ENCODE data around the gene CELF5. TPM values are rescaled to one million over a fixed set of nuclear protein-coding genes. Genes with fewer than 3 reads are reported as not detected.
A peak's percentile ranks its signal among the peaks of the same experiment; 100 is the strongest.
"Not testable (repeated sequence)": the region's sequence is repeated elsewhere in the genome, so short reads cannot be mapped to it uniquely, and the experiment has no call there.

The CELF5 gene
- total RNA-seq, 1 donor from 2014 or later: 0.18 TPM

GRCh38 chr19:3227054-3227626 is 2.7 kb downstream of the CELF5 start:
- Mint-ChIP-seq H3K27me3 (ENCODE audit: low read depth) (peaks cover 29% of the 10 kb centered on the region), H3K27ac (no peak overlapping the region), H3K4me3 (ENCODE audit: low read depth) (no peak overlapping the region), H3K4me1 (ENCODE audit: low read depth) (no peaks in the 10 kb centered on the region), H3K36me3 (ENCODE audit: low read depth) (no peaks in the 10 kb centered on the region), H3K9me3 (no peaks in the 10 kb centered on the region)
- intact Hi-C loops (cut with micrococcal nuclease): no loop called here
- DNase-seq (ENCODE audit: low spot score): no peak

GRCh38 chr19:3229346-3229743 is 4.9 kb downstream of the CELF5 start:
- H3K27me3 Mint-ChIP-seq (ENCODE audit: low read depth): peaks cover 23% of the 10 kb centered on the region
- intact Hi-C loops (cut with micrococcal nuclease): no loop called here
- no peak overlapping the region for H3K4me3 Mint-ChIP-seq (ENCODE audit: low read depth)
- no peak for DNase-seq (ENCODE audit: low spot score)
- H3K9me3 Mint-ChIP-seq: no peaks in the 10 kb centered on the region
- no peak overlapping the region for H3K27ac Mint-ChIP-seq
- H3K36me3 Mint-ChIP-seq (ENCODE audit: low read depth): no peaks in the 10 kb centered on the region
- H3K4me1 Mint-ChIP-seq (ENCODE audit: low read depth): no peaks in the 10 kb centered on the region

GRCh38 chr19:3229888-3230496 is 5.5 kb downstream of the CELF5 start:
- no peak overlapping the region for H3K4me3 Mint-ChIP-seq (ENCODE audit: low read depth)
- H3K36me3 Mint-ChIP-seq (ENCODE audit: low read depth): no peaks in the 10 kb centered on the region
- intact Hi-C loops (cut with micrococcal nuclease): no loop called here
- H3K4me1 Mint-ChIP-seq (ENCODE audit: low read depth): no peaks in the 10 kb centered on the region
- H3K9me3 Mint-ChIP-seq: no peaks in the 10 kb centered on the region
- H3K27ac Mint-ChIP-seq: no peak overlapping the region
- peaks cover 23% of the 10 kb centered on the region for H3K27me3 Mint-ChIP-seq (ENCODE audit: low read depth)
- DNase-seq (ENCODE audit: low spot score): no peak

GRCh38 chr19:3231288-3231687 is 6.8 kb downstream of the CELF5 start:
- no peak for DNase-seq (ENCODE audit: low spot score)
- no peak overlapping the region for H3K4me3 Mint-ChIP-seq (ENCODE audit: low read depth)
- no peaks in the 10 kb centered on the region for H3K36me3 Mint-ChIP-seq (ENCODE audit: low read depth)
- intact Hi-C loops (cut with micrococcal nuclease): no loop called here
- H3K4me1 Mint-ChIP-seq (ENCODE audit: low read depth): no peaks in the 10 kb centered on the region
- H3K27me3 Mint-ChIP-seq (ENCODE audit: low read depth): peaks cover 17% of the 10 kb centered on the region
- H3K9me3 Mint-ChIP-seq: no peaks in the 10 kb centered on the region
- H3K27ac Mint-ChIP-seq: no peak overlapping the region

- Mint-ChIP-seq H3K27ac (no peak overlapping the region), H3K4me1 (ENCODE audit: low read depth) (no peaks in the 10 kb centered on the region), H3K4me3 (ENCODE audit: low read depth) (no peak overlapping the region), H3K9me3 (no peaks in the 10 kb centered on the region), H3K27me3 (ENCODE audit: low read depth) (peaks cover 4% of the 10 kb centered on the region), H3K36me3 (ENCODE audit: low read depth) (no peaks in the 10 kb centered on the region)
- intact Hi-C loops (cut with micrococcal nuclease): no loop called here
- DNase-seq (ENCODE audit: low spot score): no peak
These were observed 8.7 kb downstream of the CELF5 start for GRCh38 chr19:3233116-3233515.

- H3K4me1 Mint-ChIP-seq (ENCODE audit: low read depth): no peaks in the 10 kb centered on the region
- no peak overlapping the region for H3K27ac Mint-ChIP-seq
- peaks cover 4% of the 10 kb centered on the region for H3K27me3 Mint-ChIP-seq (ENCODE audit: low read depth)
- H3K4me3 Mint-ChIP-seq (ENCODE audit: low read depth): no peak overlapping the region
- H3K36me3 Mint-ChIP-seq (ENCODE audit: low read depth): no peaks in the 10 kb centered on the region
- intact Hi-C loops (cut with micrococcal nuclease): no loop called here
- no peak for DNase-seq (ENCODE audit: low spot score)
- H3K9me3 Mint-ChIP-seq: no peaks in the 10 kb centered on the region
These were observed 9.4 kb downstream of the CELF5 start for GRCh38 chr19:3233831-3234230.

GRCh38 chr19:3234800-3235199 is 10.3 kb downstream of the CELF5 start:
- Mint-ChIP-seq H3K9me3 (no peaks in the 10 kb centered on the region), H3K36me3 (ENCODE audit: low read depth) (no peaks in the 10 kb centered on the region), H3K4me1 (ENCODE audit: low read depth) (no peaks in the 10 kb centered on the region), H3K27me3 (ENCODE audit: low read depth) (no peaks in the 10 kb centered on the region), H3K27ac (no peak overlapping the region), H3K4me3 (ENCODE audit: low read depth) (no peak overlapping the region)
- intact Hi-C loops (cut with micrococcal nuclease): no loop called here
- DNase-seq (ENCODE audit: low spot score): no peak

GRCh38 chr19:3235604-3236003 is 11.1 kb downstream of the CELF5 start:
- H3K9me3 Mint-ChIP-seq; H3K4me1 Mint-ChIP-seq (ENCODE audit: low read depth); H3K27ac Mint-ChIP-seq; H3K4me3 Mint-ChIP-seq (ENCODE audit: low read depth); DNase-seq (ENCODE audit: low spot score); H3K36me3 Mint-ChIP-seq (ENCODE audit: low read depth); H3K27me3 Mint-ChIP-seq (ENCODE audit: low read depth); intact Hi-C loops (cut with micrococcal nuclease): not testable (repeated sequence)

GRCh38 chr19:3236272-3236671 is 11.8 kb downstream of the CELF5 start:
- H3K27ac Mint-ChIP-seq: no peak overlapping the region
- intact Hi-C loops (cut with micrococcal nuclease): no loop called here

GRCh38 chr19:3238066-3238561 is 13.7 kb downstream of the CELF5 start:
- intact Hi-C loops (cut with micrococcal nuclease): no loop called here
- no peak for DNase-seq (ENCODE audit: low spot score)
- Mint-ChIP-seq H3K9me3 (no peaks in the 10 kb centered on the region), H3K27ac (no peak overlapping the region), H3K27me3 (ENCODE audit: low read depth) (no peaks in the 10 kb centered on the region), H3K36me3 (ENCODE audit: low read depth) (no peaks in the 10 kb centered on the region), H3K4me3 (ENCODE audit: low read depth) (no peak overlapping the region), H3K4me1 (ENCODE audit: low read depth) (no peaks in the 10 kb centered on the region)

More at GRCh38 chr19:3236272-3236671, 11.8 kb downstream of the CELF5 start:
- Mint-ChIP-seq H3K4me1 (ENCODE audit: low read depth) (no peaks in the 10 kb centered on the region), H3K27me3 (ENCODE audit: low read depth) (no peaks in the 10 kb centered on the region), H3K9me3 (no peaks in the 10 kb centered on the region), H3K4me3 (ENCODE audit: low read depth) (no peak overlapping the region), H3K36me3 (ENCODE audit: low read depth) (no peaks in the 10 kb centered on the region)
- DNase-seq (ENCODE audit: low spot score): no peak

- DNase-seq (ENCODE audit: low spot score): no peak
- Mint-ChIP-seq H3K9me3 (no peaks in the 10 kb centered on the region), H3K27me3 (ENCODE audit: low read depth) (no peaks in the 10 kb centered on the region), H3K27ac (no peak overlapping the region), H3K36me3 (ENCODE audit: low read depth) (no peaks in the 10 kb centered on the region), H3K4me1 (ENCODE audit: low read depth) (no peaks in the 10 kb centered on the region), H3K4me3 (ENCODE audit: low read depth) (no peak overlapping the region)
- intact Hi-C loops (cut with micrococcal nuclease): no loop called here
These were observed 14.9 kb downstream of the CELF5 start for GRCh38 chr19:3239367-3239766.

GRCh38 chr19:3243819-3244700 is 19.6 kb downstream of the CELF5 start:
- Mint-ChIP-seq H3K27ac (no peak overlapping the region), H3K4me1 (ENCODE audit: low read depth) (no peaks in the 10 kb centered on the region), H3K4me3 (ENCODE audit: low read depth) (no peak overlapping the region), H3K27me3 (ENCODE audit: low read depth) (no peaks in the 10 kb centered on the region), H3K36me3 (ENCODE audit: low read depth) (no peaks in the 10 kb centered on the region), H3K9me3 (no peaks in the 10 kb centered on the region)
- intact Hi-C loops (cut with micrococcal nuclease): no loop called here
- peak; percentile 46 for DNase-seq (ENCODE audit: low spot score)

GRCh38 chr19:3245050-3245449 is 20.6 kb downstream of the CELF5 start:
- Mint-ChIP-seq H3K9me3 (no peaks in the 10 kb centered on the region), H3K27ac (no peak overlapping the region), H3K36me3 (ENCODE audit: low read depth) (no peaks in the 10 kb centered on the region), H3K4me3 (ENCODE audit: low read depth) (no peak overlapping the region), H3K27me3 (ENCODE audit: low read depth) (no peaks in the 10 kb centered on the region), H3K4me1 (ENCODE audit: low read depth) (no peaks in the 10 kb centered on the region)
- intact Hi-C loops (cut with micrococcal nuclease): no loop called here
- no peak for DNase-seq (ENCODE audit: low spot score)

All from activated T-helper 2 cell treated with anti-CD3 and anti-CD28 coated beads, Interferon-gamma antibody, Interleukin-2, Interleukin-4, amounts not matched to agents 10 μg/mL and 5 μg/mL and 100 μg/mL, durations not matched to agents 14 hours and 24 hours and 36 hours (primary cell).